Measurements from ENCODE around the gene CD74. TPM values are rescaled to one million over a fixed set of nuclear protein-coding genes. Genes with fewer than 3 reads are reported as not detected.

The CD74 gene
- total RNA-seq, 2 donors from 2014 or later: 255 to 433 TPM

- DNase-seq (no peak), ATAC-seq (no peak)
- intact Hi-C loops (cut with DNase I): no loop called here
Measured at GRCh38 chr5:150353032-150353675, 59.6 kb downstream of the CD74 start.

GRCh38 chr5:150352244-150353031, 60.3 kb downstream of the CD74 start:
- DNase-seq (no peak), ATAC-seq (no peak)
- intact Hi-C loops (cut with DNase I): no loop called here

Other genes with a start within 250 kb of the CD74 start
- not detected for gene CDX1, start 246.1 kb downstream of the CD74 start, total RNA-seq
- not detected for gene SLC6A7, start 222.8 kb downstream of the CD74 start, total RNA-seq
- 10 to 100 TPM; 10.8 to 16.3 TPM for gene CAMK2A, start 123.1 kb downstream of the CD74 start, total RNA-seq
- under 1 TPM; 0.68 to 0.84 TPM for gene ARSI, start 110.0 kb downstream of the CD74 start, total RNA-seq
- gene TCOF1, start 55.2 kb downstream of the CD74 start, total RNA-seq: 10 to 100 TPM; 17.4 to 18.5 TPM
- 1,000 to 10,000 TPM; 1,239 to 1,275 TPM for gene RPS14, start 36.8 kb upstream of the CD74 start, total RNA-seq
- 10 to 100 TPM; 59.3 to 71.2 TPM for gene NDST1, start 95.2 kb upstream of the CD74 start, total RNA-seq
- 100 to 1,000 TPM; 503 to 769 TPM for gene SYNPO, start 227.8 kb upstream of the CD74 start, total RNA-seq
- 1 to 10 TPM; 2.9 to 3.0 TPM for gene MYOZ3, start 248.3 kb upstream of the CD74 start, total RNA-seq

Measured in left cardiac atrium (tissue), 4 donors.